Stimulated activated CD4-positive, alpha-beta T cell treated with anti-CD3 and anti-CD28 coated beads, Interleukin-1b, Interleukin-23, amount 100 ng/mL, for 1 hour (primary cell): ENCODE measurements around the gene FBXW9.
"Not testable (repeated sequence)": the region's sequence is repeated elsewhere in the genome, so short reads cannot be mapped to it uniquely, and the experiment has no call there.

Experiments used
- DNase-seq, 2 donors: peaks; one replicate each; pipeline ENCODE4 v3.0.0-alpha.2; 2020; ENCODE audit warnings: low read depth in 2 of 2

Gene FBXW9

DNA sequence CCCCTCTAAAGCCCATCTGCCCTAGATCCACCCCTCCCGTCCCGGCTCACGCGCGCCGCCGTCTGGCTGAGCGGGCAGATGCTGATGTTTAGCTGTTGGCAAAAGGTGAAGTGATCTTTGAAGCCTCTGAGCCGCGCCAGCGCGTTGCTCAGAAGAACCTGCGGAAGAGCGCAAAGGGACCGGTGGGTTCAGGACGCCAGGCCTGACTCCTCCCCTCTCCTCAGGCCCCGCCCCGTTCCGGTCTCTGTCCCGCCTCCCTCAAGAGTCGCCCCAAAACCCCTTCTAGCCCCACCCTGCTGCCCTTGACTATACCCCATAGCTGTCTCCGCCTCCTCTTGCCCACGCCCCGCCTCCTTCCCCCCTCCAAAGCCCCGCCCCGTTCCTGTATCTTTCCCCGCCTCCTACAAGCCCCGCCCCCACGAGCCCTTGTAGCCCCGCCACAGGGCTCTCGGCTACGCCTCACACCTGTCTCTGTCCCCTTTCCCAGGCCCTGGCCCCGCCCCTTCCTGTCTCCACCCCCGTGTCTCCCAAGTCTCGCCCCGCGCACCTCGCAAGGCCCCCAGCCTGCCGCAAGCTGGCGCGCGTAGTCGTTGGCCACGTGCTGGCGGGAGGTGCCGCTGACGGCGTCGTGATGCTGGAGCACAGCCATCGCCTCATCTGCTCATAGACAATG lies 39.4 kb downstream of the FBXW9 start:
- no peak for DNase-seq

GRCh38 chr19:12655546-12655945 lies 40.9 kb downstream of the FBXW9 start:
- no peak for DNase-seq

GRCh38 chr19:12652219-12652618 lies 44.2 kb downstream of the FBXW9 start:
- no peak for DNase-seq

DNA sequence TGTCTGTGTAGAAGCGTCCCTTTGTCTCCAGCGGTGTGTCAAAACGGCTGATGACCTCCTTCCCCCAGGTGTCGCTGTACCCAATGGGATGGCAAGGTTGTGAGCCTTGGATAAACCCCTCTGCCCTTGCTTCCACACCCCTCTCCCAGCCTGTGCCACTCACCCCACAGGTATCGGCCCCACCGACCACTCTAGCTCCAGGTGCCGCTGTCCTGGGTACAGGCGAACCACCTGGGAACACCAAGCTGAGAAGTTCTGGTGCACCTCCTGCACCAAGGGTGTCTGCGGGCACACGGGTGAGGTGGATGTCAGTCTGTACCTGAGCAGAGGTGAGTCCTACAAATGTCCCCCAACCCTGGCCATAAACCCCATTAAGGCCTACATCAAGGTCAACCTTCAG lies 46.5 kb downstream of the FBXW9 start:
- no peak for DNase-seq

- DNase-seq = no peak
Observed at GRCh38 chr19:12648088-12648487, 48.3 kb downstream of the FBXW9 start.

- DNase-seq = no peak
Observed at GRCh38 chr19:12647490-12648071, 48.9 kb downstream of the FBXW9 start.

DNA sequence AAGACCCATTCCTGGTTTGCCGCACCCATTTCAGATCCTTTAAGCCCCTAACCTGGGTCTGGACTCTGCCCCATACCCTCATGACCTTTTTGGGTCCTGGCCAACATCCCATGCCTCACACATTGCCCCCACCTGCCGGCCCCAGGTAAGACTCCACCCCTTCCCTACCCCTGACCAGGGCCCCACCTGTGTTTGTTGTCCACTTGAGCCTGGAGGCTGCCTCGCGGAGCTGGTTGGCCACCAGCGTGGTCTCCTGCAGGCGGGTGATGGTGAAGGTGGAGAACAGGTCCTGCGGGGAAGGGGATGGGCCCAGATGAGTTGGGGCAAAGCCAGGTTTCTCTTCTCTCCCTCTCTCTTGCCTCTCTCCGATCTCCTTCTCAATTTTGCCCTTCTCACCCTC lies 49.4 kb downstream of the FBXW9 start:
- DNase-seq = no peak

DNA sequence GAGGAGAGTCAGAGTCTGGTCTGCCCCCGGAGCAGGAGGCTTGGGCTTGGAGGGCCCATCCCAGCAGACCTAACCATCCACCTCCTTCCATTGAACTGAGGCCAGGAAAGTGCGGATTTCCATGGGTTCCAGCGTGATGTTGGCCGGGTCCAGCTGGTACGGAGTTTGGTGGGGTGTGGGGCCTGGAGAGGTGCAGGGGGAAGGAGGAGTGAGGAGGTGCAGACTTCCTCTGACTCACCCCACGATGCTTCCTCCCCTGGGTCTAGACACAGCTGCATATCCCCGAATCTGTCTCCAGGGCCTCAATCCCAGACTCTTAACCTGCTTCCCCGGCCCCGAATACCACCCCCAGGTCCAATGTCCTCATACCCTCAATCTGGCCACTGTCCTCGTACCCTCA lies 49.9 kb downstream of the FBXW9 start:
- DNase-seq = no peak

- DNase-seq = not testable (repeated sequence)
Observed at GRCh38 chr19:12643716-12644115, 52.7 kb downstream of the FBXW9 start.

GRCh38 chr19:12642506-12642905 lies 53.9 kb downstream of the FBXW9 start:
- DNase-seq = no peak

DNA sequence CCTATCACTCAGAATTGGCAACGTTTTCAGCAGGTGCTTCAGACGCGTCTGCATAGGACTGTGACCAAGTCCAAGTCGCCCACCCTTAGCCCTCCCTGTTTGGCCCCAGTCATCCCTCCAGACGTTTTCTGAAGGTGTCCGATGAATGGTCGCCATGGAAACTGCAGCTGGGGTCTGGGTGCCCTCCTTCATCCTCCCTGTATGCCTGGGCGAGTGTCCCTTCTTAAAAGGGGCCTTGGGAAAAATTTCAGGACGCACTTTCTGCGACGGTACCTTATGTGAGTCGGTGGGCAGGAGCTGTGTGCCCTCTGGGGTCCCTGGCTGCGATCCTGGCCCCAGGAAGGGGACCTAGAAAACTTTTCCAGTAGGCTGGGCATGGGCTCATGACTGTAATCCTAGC lies 55.0 kb downstream of the FBXW9 start:
- no peak for DNase-seq

GRCh38 chr19:12639901-12640613 lies 56.4 kb downstream of the FBXW9 start:
- peak; percentile 67 to 72 for DNase-seq
